Body of pancreas (tissue), 4 donors: ENCODE results near the gene FARS2. TPM values are rescaled to one million over a fixed set of nuclear protein-coding genes. Genes with fewer than 3 reads are reported as not detected.

Experiments
- ATAC-seq: fragments of 150-250 bp; one replicate; pipeline ENCODE4 v1.9.1; 2016
- DNase-seq, 4 donors: peaks; one replicate each; pipeline ENCODE4 v3.0.0-alpha.2; 2019
- H3K27ac ChIP-seq, 4 donors: fragments of 200-600 bp; sonication (generic); 1 replicate in 3 of 4; 2 replicates in 1 of 4; pipeline versions ENCODE4 v1.5.1 to v1.6.1; 2016 to 2019; ENCODE audit warnings: mild to moderate bottlenecking in 1 of 4, mixed read lengths in 1 of 4, moderate library complexity in 1 of 4
- H3K27me3 ChIP-seq, 2 donors: fragments of 200-600 bp; sonication (generic); one replicate each; pipeline ENCODE4 v1.6.0; 2016; ENCODE audit warnings: mild to moderate bottlenecking in 1 of 2
- H3K36me3 ChIP-seq, 2 donors: fragments of 200-600 bp; sonication (generic); replicated peaks in 1 of 2; 2 replicates each; pipeline ENCODE4 v1.5.1; 2016; ENCODE audit warnings: low read depth in 2 of 2; ENCODE audit not compliant: insufficient read depth in 1 of 2
- H3K4me1 ChIP-seq: fragments of 200-600 bp; sonication (generic); one replicate; pipeline ENCODE4 v1.6.0; 2016
- H3K4me3 ChIP-seq, 2 donors: fragments of 200-600 bp; sonication (generic); 1 replicate in 1 of 2; 2 replicates in 1 of 2; pipeline ENCODE4 v1.5.1; 2016 to 2019
- H3K9me3 ChIP-seq, 3 donors: fragments of 200-600 bp; sonication (generic); 1 replicate in 2 of 3; 2 replicates in 1 of 3; pipeline ENCODE4 v1.5.1; 2016
- CTCF ChIP-seq, 7 experiments: fragments of 450-650 bp in 4 of 7; fragments of 200-600 bp in 3 of 7; sonication (generic) in 3 of 7; IDR thresholded peaks; one replicate each; pipeline ENCODE4 v1.5.1; 2016 to 2019; ENCODE audit warnings: antibody characterized with exemption in 7 of 7
- POLR2A ChIP-seq, 3 donors: fragments of 450-650 bp; IDR thresholded peaks; one replicate each; pipeline ENCODE4 v1.6.1; 2016; ENCODE audit warnings: antibody characterized with exemption in 3 of 3, mild to moderate bottlenecking in 2 of 3
- WGBS, 2 donors: methylation state at CpG; one replicate each; pipeline ENCODE4 v1.1.5; 2017; 5-methylcytosine and 5-hydroxymethylcytosine counted together
- intact Hi-C: fragments of 100-400 bp; cut with DNase I; formaldehyde crosslinking; loops from one replicate; pipeline ENCODE4 v1.15.1; 2023
- total RNA-seq, 2 donors: library from RNA; depleted of rRNA; stranded (reverse); fragments of >200 nt; gene quantifications; one replicate each; pipeline ENCODE4 v1.1.0, GENCODE V29; 2016

Gene FARS2
- total RNA-seq, 2 donors from 2014 or later: 6.5 to 9.6 TPM

DNA sequence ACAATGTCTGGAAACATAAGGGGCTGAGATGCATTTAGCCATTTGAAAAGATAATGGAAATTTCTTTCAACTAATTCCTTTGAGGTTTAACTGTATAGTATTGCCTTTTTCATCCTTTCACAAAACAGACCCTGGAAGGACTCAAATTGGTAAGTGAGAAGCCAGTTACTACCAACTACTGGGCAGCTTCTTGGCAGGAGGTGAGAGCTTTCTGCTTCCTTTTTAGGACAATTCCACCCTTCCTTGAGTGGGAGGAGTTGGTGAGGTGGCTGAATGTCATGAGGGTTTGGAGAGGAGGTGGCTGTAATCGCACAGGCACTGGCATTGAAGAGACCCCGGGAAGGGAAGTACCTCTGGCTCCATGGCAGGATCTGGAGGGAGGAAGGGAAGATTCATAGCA lies 404.4 kb downstream of the FARS2 start:
- H3K27me3 ChIP-seq: no peaks in the 10 kb centered on the region
- no peaks in the 10 kb centered on the region for H3K4me1 ChIP-seq
- H3K36me3 ChIP-seq: no peaks in the 10 kb centered on the region
- ATAC-seq (no peak), DNase-seq (no peak)
- TF ChIP-seq POLR2A (IDR thresholded peaks at IDR 0.05): no peak
- TF ChIP-seq CTCF (IDR thresholded peaks at IDR 0.05): no peak
- no peaks in the 10 kb centered on the region for H3K9me3 ChIP-seq
- no peak overlapping the region for H3K4me3 ChIP-seq
- WGBS, 2 donors: 88 to 93% methylated on average over 2 of the region's 2 CpGs
- no peak overlapping the region for H3K27ac ChIP-seq
- intact Hi-C loops: no loop called here

DNA sequence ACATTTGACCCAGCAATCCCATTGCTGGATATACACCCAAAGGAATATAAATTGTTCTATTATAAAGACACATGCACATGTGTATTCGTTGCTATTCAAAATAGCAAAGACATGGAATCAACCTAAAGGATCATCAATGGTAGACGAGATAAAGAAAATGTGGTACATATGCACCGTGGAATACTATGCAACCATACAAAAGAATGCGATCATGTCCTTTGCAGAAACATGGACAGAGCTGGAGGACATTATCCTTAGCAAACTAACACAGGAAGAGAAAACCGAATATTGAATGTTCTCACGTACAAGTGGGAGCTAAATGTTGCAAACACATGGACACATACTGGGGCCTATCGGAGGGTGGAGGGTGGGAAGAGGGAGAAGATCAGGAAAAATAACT lies 405.4 kb downstream of the FARS2 start:
- WGBS, 2 donors: 89 to 94% methylated on average over 7 of the region's 7 CpGs
- no peaks in the 10 kb centered on the region for H3K4me1 ChIP-seq
- H3K36me3 ChIP-seq: no peaks in the 10 kb centered on the region
- ATAC-seq (no peak), DNase-seq (no peak)
- no peaks in the 10 kb centered on the region for H3K27me3 ChIP-seq
- TF ChIP-seq POLR2A (IDR thresholded peaks at IDR 0.05) (no peak), CTCF (IDR thresholded peaks at IDR 0.05) (no peak)
- intact Hi-C loops: no loop called here
- H3K27ac ChIP-seq: no peak overlapping the region
- no peaks in the 10 kb centered on the region for H3K9me3 ChIP-seq
- H3K4me3 ChIP-seq: no peak overlapping the region

DNA sequence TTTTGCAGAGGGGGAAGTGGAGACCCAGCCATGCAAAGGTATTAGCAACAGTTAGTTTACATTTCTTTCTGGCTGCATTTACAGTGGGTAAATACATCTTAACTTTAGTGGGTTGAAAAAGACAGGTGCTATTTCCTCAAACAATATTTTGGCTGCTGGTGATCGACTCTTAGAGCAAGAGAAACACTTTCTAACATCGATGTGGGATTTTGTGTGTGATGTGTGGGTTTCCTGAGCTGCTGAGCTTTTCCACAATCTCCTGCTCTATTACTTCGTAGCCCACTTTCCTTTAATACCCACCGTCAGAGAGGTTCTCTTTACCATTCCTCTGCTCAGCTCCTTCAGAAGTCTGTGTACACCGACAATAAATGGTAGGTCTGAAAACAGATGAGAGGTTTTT lies 406.4 kb downstream of the FARS2 start:
- Histone ChIP-seq H3K27me3 (no peaks in the 10 kb centered on the region), H3K27ac (no peak overlapping the region), H3K4me1 (no peaks in the 10 kb centered on the region), H3K36me3 (no peaks in the 10 kb centered on the region), H3K4me3 (no peak overlapping the region), H3K9me3 (no peaks in the 10 kb centered on the region)
- intact Hi-C loops: no loop called here
- WGBS, 2 donors: 64 to 72% methylated on average over 5 of the region's 5 CpGs
- ATAC-seq: no peak
- TF ChIP-seq POLR2A (IDR thresholded peaks at IDR 0.05): no peak
- no peak for TF ChIP-seq CTCF (IDR thresholded peaks at IDR 0.05)
- DNase-seq: no peak

DNA sequence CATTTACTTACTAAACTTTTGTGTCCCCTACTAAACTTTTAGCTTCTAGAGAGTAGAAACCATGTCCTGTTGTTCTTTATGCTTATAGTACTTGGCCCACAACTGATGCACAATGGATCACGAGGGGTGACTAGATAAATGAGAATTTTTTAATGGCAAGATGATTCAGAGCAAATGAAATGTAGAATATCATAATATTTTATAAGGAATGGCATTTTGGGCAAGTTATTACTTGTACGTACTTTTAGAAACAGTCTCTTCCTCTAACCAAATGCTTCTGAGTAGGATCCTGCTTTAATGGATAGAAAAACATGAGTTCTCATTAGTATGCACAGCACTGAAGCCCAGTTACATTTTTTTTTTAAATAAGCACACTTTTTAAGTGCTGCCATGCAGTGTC lies 409.1 kb downstream of the FARS2 start:
- no peak for DNase-seq
- intact Hi-C loops: no loop called here
- no peaks in the 10 kb centered on the region for H3K9me3 ChIP-seq
- no peak overlapping the region for H3K27ac ChIP-seq
- H3K27me3 ChIP-seq: no peaks in the 10 kb centered on the region
- TF ChIP-seq CTCF (IDR thresholded peaks at IDR 0.05) (no peak), POLR2A (IDR thresholded peaks at IDR 0.05) (no peak)
- no peaks in the 10 kb centered on the region for H3K4me1 ChIP-seq
- WGBS, 2 donors: 94 to 99% methylated on average over 2 of the region's 2 CpGs
- H3K36me3 ChIP-seq: no peaks in the 10 kb centered on the region
- ATAC-seq: no peak
- H3K4me3 ChIP-seq: no peak overlapping the region

GRCh38 chr6:5670811-5671561 lies 409.7 kb downstream of the FARS2 start:
- Histone ChIP-seq H3K27ac (peak overlapping the region in 1 of 4 donors; percentile 55), H3K36me3 (no peaks in the 10 kb centered on the region), H3K4me3 (no peak overlapping the region), H3K9me3 (no peaks in the 10 kb centered on the region), H3K4me1 (no peaks in the 10 kb centered on the region), H3K27me3 (no peaks in the 10 kb centered on the region)
- intact Hi-C loops: no loop called here
- ATAC-seq (peak; percentile 45), DNase-seq (peak in 1 of 4 donors; percentile 54)
- TF ChIP-seq POLR2A (IDR thresholded peaks at IDR 0.05): peak in 1 of 3 donors; percentile 7
- TF ChIP-seq CTCF (IDR thresholded peaks at IDR 0.05): no peak
- WGBS, 2 donors: 69 to 74% methylated on average over 7 of the region's 7 CpGs
